Measurements from ENCODE around the gene SECTM1. TPM values are rescaled to one million over a fixed set of nuclear protein-coding genes. Genes with fewer than 3 reads are reported as not detected.
"Not testable (repeated sequence)": the region's sequence is repeated elsewhere in the genome, so short reads cannot be mapped to it uniquely, and the experiment has no call there.

SECTM1 gene
- total and polyA plus RNA-seq, 7 donors, result 0.70 to 2.3 (median 1.2) TPM

GRCh38 chr17:82366749-82367148 lies 33.2 kb upstream of the SECTM1 start:
- DNase-seq (no peak), ATAC-seq (no peak)
- Histone ChIP-seq H3K27ac (no peak overlapping the region), H3K36me3 (ENCODE audit: insufficient read depth in 1 of 2, low read depth in 1 of 2) (no peaks in the 10 kb centered on the region), H3K4me3 (no peak overlapping the region), H3K9me3 (no peaks in the 10 kb centered on the region), H3K4me1 (peaks cover 9% of the 10 kb centered on the region), H3K27me3 (ENCODE audit: insufficient read depth in 3 of 3, low read length in 2 of 3) (peaks cover 0 to 37% (median 17%) of the 10 kb centered on the region in 3 donors)
- no peak for TF ChIP-seq CTCF (IDR thresholded peaks at IDR 0.05)
- intact Hi-C loops (cut with DNase I), result no loop called here
- WGBS, 3 donors, result 71 to 83% (median 76%) methylated on average over 7 of the region's 7 CpGs

- TF ChIP-seq CTCF (IDR thresholded peaks at IDR 0.05), result no peak
- no peak for DNase-seq
- no peaks in the 10 kb centered on the region for H3K36me3 ChIP-seq (ENCODE audit: insufficient read depth in 1 of 2, low read depth in 1 of 2)
- H3K9me3 ChIP-seq, result no peaks in the 10 kb centered on the region
- no peak for ATAC-seq
- H3K4me1 ChIP-seq, result peaks cover 1% of the 10 kb centered on the region
- WGBS, 3 donors, result 65 to 70% (median 68%) methylated on average over 6 of the region's 6 CpGs
- intact Hi-C loops (cut with DNase I), result no loop called here
- no peak overlapping the region for H3K4me3 ChIP-seq
- no peak overlapping the region for H3K27ac ChIP-seq
- peaks cover 0 to 27% (median 7%) of the 10 kb centered on the region in 3 donors for H3K27me3 ChIP-seq (ENCODE audit: insufficient read depth in 3 of 3, low read length in 2 of 3)
These were observed 32.2 kb upstream of the SECTM1 start for GRCh38 chr17:82365606-82366295.

- H3K36me3 ChIP-seq (ENCODE audit: insufficient read depth in 1 of 2, low read depth in 1 of 2), result no peaks in the 10 kb centered on the region
- ATAC-seq (no peak), DNase-seq (peak in 1 of 2 donors; percentile 48)
- TF ChIP-seq CTCF (IDR thresholded peaks at IDR 0.05), result no peak
- no peaks in the 10 kb centered on the region for H3K9me3 ChIP-seq
- intact Hi-C loops (cut with DNase I), result no loop called here
- no peak overlapping the region for H3K27ac ChIP-seq
- no peaks in the 10 kb centered on the region for H3K4me1 ChIP-seq
- peaks cover 2 to 9% (median 4%) of the 10 kb centered on the region in 3 donors for H3K27me3 ChIP-seq (ENCODE audit: insufficient read depth in 3 of 3, low read length in 2 of 3)
- H3K4me3 ChIP-seq, result no peak overlapping the region
- WGBS, 3 donors, result 89 to 94% (median 92%) methylated on average over 6 of the region's 6 CpGs
These were observed 28.5 kb upstream of the SECTM1 start for GRCh38 chr17:82361885-82362633.

- H3K27ac ChIP-seq; DNase-seq; ATAC-seq; H3K4me1 ChIP-seq; H3K9me3 ChIP-seq; H3K4me3 ChIP-seq; H3K36me3 ChIP-seq (ENCODE audit: insufficient read depth in 1 of 2, low read depth in 1 of 2): not testable (repeated sequence)
- 69 to 93% (median 91%) methylated on average over 1 of the region's 1 CpG for WGBS, 3 donors
- peaks cover 1 to 23% (median 4%) of the 10 kb centered on the region in 3 donors for H3K27me3 ChIP-seq (ENCODE audit: insufficient read depth in 3 of 3, low read length in 2 of 3)
- intact Hi-C loops (cut with DNase I), result loop anchor here in 1 of 2 donors (10.0 kb wide), 1 partner anchor 195 kb away; no protein-coding TSS in a partner anchor
These were observed 26.0 kb upstream of the SECTM1 start for GRCh38 chr17:82359451-82360074.

Measured in psoas muscle (tissue), 8 donors.